Vagina (tissue), 2 donors: ENCODE measurements around the gene TMEM18. TPM values are rescaled to one million over a fixed set of nuclear protein-coding genes. Genes with fewer than 3 reads are reported as not detected.
A peak's percentile ranks its signal among the peaks of the same experiment; 100 is the strongest.

Source experiments
- DNase-seq, 2 donors: peaks; one replicate each; pipeline ENCODE4 v3.0.0-alpha.2; 2017; ENCODE audit errors: extremely low spot score in 2 of 2
- H3K27ac ChIP-seq: fragments of 200-600 bp; sonication (generic); one replicate; pipeline ENCODE4 v1.5.1; 2019
- H3K27me3 ChIP-seq: fragments of 200-600 bp; sonication (generic); one replicate; pipeline ENCODE4 v1.5.1; 2019
- H3K36me3 ChIP-seq, 2 donors: fragments of 200-600 bp; sonication (generic); one replicate each; pipeline ENCODE4 v1.5.1; 2017 to 2019
- H3K4me1 ChIP-seq: fragments of 200-600 bp; sonication (generic); one replicate; pipeline ENCODE4 v1.5.1; 2019
- H3K4me3 ChIP-seq, 2 donors: fragments of 200-600 bp; sonication (generic); 1 replicate in 1 of 2; 2 replicates in 1 of 2; pipeline ENCODE4 v1.5.1; 2016 to 2019
- H3K9me3 ChIP-seq: fragments of 200-600 bp; sonication (generic); one replicate; pipeline ENCODE4 v1.5.1; 2019
- CTCF ChIP-seq, 3 experiments: fragments of 450-650 bp in 2 of 3; fragments of 200-600 bp in 1 of 3; sonication (generic) in 1 of 3; IDR thresholded peaks; one replicate each; pipeline ENCODE4 v1.5.1; 2017 to 2019; ENCODE audit warnings: antibody characterized with exemption in 3 of 3, mild to moderate bottlenecking in 2 of 3, moderate library complexity in 2 of 3
- POLR2A ChIP-seq, 2 donors: fragments of 450-650 bp; IDR thresholded peaks; one replicate each; pipeline ENCODE4 v1.6.1; 2017; ENCODE audit warnings: antibody characterized with exemption in 2 of 2, mild to moderate bottlenecking in 2 of 2, moderate library complexity in 2 of 2
- POLR2AphosphoS5 ChIP-seq, 2 donors: sonication (generic); formaldehyde crosslinking; IDR thresholded peaks; one replicate each; pipeline ENCODE4 v1.9.0; 2017; ENCODE audit warnings: antibody characterized with exemption in 2 of 2, mild to moderate bottlenecking in 2 of 2, low read depth in 1 of 2; ENCODE audit not compliant: insufficient read depth in 1 of 2
- intact Hi-C: fragments of 100-400 bp; cut with DNase I; formaldehyde crosslinking; loops from one replicate; pipeline ENCODE4 v1.15.1; 2023
- total RNA-seq: library from RNA; depleted of rRNA; stranded (reverse); fragments of >200 nt; gene quantifications from one replicate; pipeline ENCODE4 v1.2.3, GENCODE V29; 2016

The TMEM18 gene
- 21.1 TPM for total RNA-seq

GRCh38 chr2:677056-677958 lies at the start of gene TMEM18:
TMEM18 (minus strand) TSS chr2:677406; CDS start chr2:677345, 61 bp downstream.
- DNase-seq = peak in 1 of 2 donors; percentile 97
- H3K27ac ChIP-seq = peak within 1 kb of the TSS; percentile 94
- no peaks in the 10 kb centered on the region for H3K9me3 ChIP-seq
- H3K4me1 ChIP-seq = peaks cover 37% of the 10 kb centered on the region
- TF ChIP-seq POLR2A (IDR thresholded peaks at IDR 0.05) = peak in 1 of 2 donors; percentile 72
- TF ChIP-seq POLR2AphosphoS5 (IDR thresholded peaks at IDR 0.05; ENCODE audit: insufficient read depth in 1 of 2, low read depth in 1 of 2) = peak; percentile 78 to 98
- TF ChIP-seq CTCF (IDR thresholded peaks at IDR 0.05) = peak; percentile 8 to 16 (median 13)
- H3K36me3 ChIP-seq = peaks cover 0 to 5% of the 10 kb centered on the region in 2 donors
- intact Hi-C loops = no loop called here
- H3K4me3 ChIP-seq = peak within 1 kb of the TSS; percentile 74 to 92
- no peaks in the 10 kb centered on the region for H3K27me3 ChIP-seq

GRCh38 chr2:726169-726568 lies 49.0 kb upstream of the TMEM18 start:
- DNase-seq = no peak
- no peak for TF ChIP-seq CTCF (IDR thresholded peaks at IDR 0.05)
- TF ChIP-seq POLR2AphosphoS5 (IDR thresholded peaks at IDR 0.05; ENCODE audit: insufficient read depth in 1 of 2, low read depth in 1 of 2) = no peak
- TF ChIP-seq POLR2A (IDR thresholded peaks at IDR 0.05) = no peak
- Histone ChIP-seq H3K4me1 (no peaks in the 10 kb centered on the region), H3K4me3 (no peak overlapping the region), H3K27me3 (no peaks in the 10 kb centered on the region), H3K9me3 (no peaks in the 10 kb centered on the region), H3K27ac (no peak overlapping the region), H3K36me3 (no peaks in the 10 kb centered on the region)
- intact Hi-C loops = no loop called here

GRCh38 chr2:725468-725867 lies 48.3 kb upstream of the TMEM18 start:
- Histone ChIP-seq H3K4me3 (no peak overlapping the region), H3K4me1 (no peaks in the 10 kb centered on the region), H3K9me3 (no peaks in the 10 kb centered on the region), H3K27me3 (no peaks in the 10 kb centered on the region), H3K27ac (no peak overlapping the region), H3K36me3 (no peaks in the 10 kb centered on the region)
- DNase-seq = no peak
- intact Hi-C loops = no loop called here
- TF ChIP-seq CTCF (IDR thresholded peaks at IDR 0.05) = no peak
- no peak for TF ChIP-seq POLR2A (IDR thresholded peaks at IDR 0.05)
- no peak for TF ChIP-seq POLR2AphosphoS5 (IDR thresholded peaks at IDR 0.05; ENCODE audit: insufficient read depth in 1 of 2, low read depth in 1 of 2)

DNA sequence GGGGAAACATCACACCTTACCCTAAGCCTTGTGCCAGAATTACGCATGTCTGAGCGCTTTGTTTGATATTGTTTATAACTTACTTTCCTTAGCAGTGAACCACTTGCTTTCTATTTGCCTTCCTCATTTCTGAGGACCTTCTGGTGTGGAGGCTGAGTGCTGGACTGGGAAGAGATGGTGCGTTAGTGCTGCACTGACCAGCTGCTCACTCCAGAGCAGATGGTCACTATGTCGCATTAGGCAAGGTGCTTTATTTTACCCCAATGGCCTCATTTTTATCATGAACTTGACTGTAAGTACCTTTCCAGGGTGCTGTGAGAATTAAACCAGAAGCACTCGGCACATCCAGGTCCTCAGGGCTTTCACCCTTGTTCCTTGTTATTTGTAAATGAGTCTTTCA lies 46.6 kb upstream of the TMEM18 start:
- intact Hi-C loops = no loop called here
- no peak for TF ChIP-seq POLR2AphosphoS5 (IDR thresholded peaks at IDR 0.05; ENCODE audit: insufficient read depth in 1 of 2, low read depth in 1 of 2)
- TF ChIP-seq POLR2A (IDR thresholded peaks at IDR 0.05) = no peak
- TF ChIP-seq CTCF (IDR thresholded peaks at IDR 0.05) = no peak
- no peak for DNase-seq
- Histone ChIP-seq H3K9me3 (no peaks in the 10 kb centered on the region), H3K27me3 (no peaks in the 10 kb centered on the region), H3K36me3 (no peaks in the 10 kb centered on the region), H3K27ac (no peak overlapping the region), H3K4me3 (no peak overlapping the region), H3K4me1 (no peaks in the 10 kb centered on the region)

DNA sequence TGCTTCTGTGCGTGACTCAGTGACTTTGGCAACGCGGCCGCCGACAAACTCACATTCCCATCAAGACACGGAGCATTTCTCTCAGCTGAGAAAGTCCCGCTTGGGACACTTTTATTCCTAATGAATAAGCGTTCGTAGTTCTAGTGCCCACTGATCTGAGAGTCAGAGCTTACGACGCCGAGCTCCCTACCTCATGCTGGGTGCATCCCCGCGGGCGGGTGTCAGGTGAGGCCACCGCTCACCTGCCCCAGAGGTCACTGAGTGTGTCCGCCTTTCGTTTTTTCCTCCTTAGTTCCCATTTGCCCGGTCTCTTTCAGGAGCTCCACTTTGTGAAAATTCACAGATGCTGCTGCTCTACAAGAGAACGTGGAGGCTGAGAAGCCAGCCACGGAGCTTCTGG lies 43.6 kb upstream of the TMEM18 start:
- intact Hi-C loops = no loop called here

More for the DNA sequence above, 43.6 kb upstream of the TMEM18 start:
- H3K27me3 ChIP-seq = no peaks in the 10 kb centered on the region
- H3K27ac ChIP-seq = no peak overlapping the region
- no peak overlapping the region for H3K4me3 ChIP-seq
- no peaks in the 10 kb centered on the region for H3K9me3 ChIP-seq
- no peak for TF ChIP-seq POLR2A (IDR thresholded peaks at IDR 0.05)
- no peak for TF ChIP-seq CTCF (IDR thresholded peaks at IDR 0.05)
- no peak for TF ChIP-seq POLR2AphosphoS5 (IDR thresholded peaks at IDR 0.05; ENCODE audit: insufficient read depth in 1 of 2, low read depth in 1 of 2)
- H3K4me1 ChIP-seq = no peaks in the 10 kb centered on the region
- no peak for DNase-seq
- no peaks in the 10 kb centered on the region for H3K36me3 ChIP-seq
